GM21390 (cell line): ENCODE measurements around the gene MSX1.

Source experiments
- ATAC-seq: cut with Tn5 transposase; IDR thresholded peaks from one replicate; pipeline ENCODE4 v1.9.1; 2021; ENCODE audit not compliant: unreplicated experiment

The MSX1 gene

DNA sequence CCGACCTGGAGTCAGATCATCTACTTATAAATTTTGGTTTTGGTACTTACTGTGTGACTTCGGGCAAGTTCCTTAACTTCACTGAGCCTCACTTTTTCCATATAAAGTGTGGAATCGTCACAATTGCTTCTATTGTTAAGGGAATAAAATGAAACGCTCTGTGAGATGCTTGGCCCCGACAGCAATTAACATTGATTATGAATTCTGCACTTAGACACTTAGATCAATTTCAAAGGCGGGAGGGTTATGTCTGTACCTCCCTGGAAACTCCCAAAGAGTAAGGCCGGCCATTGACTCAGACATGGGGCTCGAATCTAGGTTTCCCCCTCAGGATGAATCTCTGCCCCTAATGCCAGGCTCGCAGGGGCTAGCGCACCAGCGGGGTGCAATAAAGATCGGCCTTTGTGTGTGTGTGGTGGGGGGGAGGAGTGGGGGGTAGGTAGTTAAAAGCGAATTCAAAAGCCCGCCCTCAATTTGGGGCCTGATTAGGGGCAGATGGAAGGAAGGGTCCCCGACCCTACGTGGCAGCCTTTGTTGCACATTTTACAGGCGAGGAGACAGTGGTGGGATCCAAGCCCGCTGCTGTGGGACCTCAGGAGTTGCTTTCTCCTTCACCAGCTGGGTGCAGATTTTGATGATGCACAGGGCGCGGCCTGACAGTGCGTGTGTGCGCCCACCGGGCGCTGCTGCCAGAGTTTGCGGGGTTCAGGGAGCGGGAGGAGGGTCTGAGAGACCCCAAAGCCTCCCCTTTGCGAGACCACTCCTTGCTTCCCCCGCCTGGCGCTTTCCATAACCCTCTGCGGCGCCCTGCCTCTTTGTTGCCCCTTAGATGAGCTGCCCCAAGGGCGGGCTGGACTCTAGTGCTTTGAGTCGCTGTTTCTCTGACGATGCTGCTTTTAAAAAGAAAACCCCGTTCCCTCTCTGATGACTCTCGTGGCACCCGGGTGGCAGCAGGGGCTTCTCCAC, 9.6 kb downstream of the MSX1 start:
- no peak for ATAC-seq

DNA sequence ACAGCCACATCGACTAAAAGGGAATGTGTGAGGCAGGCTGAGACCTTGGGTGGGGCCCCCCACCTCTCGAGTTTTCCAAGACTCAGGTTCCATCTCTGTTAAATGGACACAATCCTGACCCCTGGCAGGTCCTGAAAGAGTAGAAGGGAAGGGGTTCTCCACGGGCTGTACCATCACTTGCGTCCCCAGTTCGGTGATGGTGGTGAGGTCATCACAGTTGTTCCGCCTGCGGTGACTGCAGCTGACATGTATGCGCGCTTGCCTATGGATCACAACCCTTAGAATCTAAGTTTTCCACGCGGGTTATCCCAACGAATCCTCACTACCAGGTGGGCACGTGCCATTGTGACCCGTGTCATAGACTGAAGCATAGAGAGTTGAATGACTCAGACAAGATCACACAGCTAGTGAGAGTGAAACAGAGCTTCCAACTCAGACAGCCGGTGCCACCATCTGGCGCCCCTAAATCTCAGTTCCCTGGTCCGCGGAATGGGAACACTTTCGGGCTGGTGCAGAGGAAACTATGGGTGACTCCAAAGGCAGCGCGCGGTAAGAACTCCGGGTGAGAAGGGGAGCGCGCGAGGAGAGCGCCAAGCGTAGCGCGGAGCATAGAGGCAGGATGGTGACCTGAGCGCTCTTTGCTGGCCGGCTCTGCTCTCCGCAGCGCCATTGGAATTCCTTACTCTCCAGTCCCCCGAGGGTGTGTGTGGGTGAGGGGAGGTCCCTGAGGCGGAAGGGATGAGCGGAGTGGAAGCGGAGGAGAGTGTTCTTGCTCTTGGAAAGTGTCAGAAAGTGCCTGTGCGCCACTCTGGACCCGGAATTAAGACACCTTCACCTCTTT, 10.5 kb downstream of the MSX1 start:
- no peak for ATAC-seq

DNA sequence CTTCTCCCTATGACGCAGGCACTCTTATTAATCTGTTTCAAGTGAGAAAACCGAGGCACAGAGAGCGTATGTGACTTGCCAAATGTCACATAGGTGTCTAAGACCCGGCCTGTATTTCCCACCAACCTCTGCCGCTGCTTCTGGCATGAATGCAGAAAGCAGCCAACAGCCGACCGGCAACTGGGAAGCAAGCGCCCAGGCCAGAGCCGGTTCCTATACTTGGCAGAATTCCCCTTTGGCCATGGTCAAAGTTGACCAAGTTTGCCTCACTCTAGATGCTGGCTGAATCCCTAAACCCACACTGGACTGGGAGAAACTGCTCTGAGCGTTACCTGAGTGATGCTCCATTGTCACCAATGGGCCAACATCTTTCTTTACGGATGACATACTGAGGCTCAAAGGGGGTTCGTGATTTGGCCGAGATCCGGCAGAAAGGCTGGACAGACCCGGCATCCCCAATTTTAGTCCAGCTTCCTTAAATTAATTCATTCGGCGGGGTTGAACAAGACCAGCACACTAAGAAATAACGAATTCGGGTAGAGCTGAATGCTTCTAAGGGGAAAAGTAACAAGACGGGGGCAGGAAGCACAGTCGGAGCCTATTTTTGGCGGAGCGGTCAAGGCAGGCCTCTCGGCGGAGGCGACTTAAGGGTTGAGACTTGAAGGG, 11.2 kb downstream of the MSX1 start:
- no peak for ATAC-seq

DNA sequence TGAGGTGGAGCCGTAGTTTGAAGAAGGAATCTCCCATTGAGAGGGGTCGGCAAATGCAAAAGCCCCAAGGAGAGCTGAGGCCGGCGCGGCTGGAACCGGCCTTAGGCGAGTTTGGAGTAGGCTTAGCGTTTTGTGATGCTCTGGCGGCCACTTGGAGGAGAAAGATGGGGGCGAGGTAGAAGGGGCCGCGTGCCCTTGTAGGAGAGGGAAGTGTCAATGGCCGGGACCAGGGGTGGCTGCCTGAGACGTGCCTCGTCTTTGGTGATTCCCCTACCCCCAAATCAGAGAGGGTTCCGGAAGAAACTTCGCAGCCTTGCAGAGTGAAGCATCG, 11.7 kb downstream of the MSX1 start:
- no peak for ATAC-seq

DNA sequence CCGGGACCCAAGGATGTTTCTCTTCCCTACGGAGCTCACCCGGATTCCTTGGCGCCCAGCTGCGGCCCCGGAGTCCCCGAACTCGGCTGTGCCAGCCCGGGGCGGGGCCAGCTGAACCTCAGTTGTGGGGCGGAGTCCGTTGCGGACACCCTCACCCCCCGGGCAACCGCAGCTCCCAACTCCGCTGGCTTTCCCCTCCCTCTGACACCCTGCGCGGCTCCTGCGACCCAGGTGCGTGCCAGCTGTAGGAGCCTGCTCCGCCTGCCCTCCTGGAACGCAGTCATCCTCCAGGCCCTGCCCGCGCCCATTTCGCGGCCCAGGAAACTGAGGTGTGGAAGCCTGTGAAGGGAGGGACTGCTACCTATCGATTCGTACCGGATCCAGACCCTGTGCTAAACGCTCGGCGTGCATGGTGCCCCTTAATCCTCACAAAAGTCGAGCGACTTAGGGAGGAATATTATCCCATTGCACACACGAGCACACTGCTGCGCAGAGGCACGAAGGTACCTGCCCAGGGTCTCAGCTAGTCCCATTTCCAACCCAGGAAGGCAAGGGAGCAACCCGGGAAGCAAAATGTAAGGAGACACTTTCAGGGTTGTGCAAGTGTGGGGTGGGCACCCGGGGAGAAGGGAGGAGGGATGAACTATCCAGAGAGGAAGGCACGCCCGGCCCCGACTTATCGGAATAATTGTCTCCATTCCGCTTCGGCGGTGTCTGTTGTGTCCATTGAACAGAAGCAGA, 12.3 kb downstream of the MSX1 start:
- ATAC-seq, result no peak

DNA sequence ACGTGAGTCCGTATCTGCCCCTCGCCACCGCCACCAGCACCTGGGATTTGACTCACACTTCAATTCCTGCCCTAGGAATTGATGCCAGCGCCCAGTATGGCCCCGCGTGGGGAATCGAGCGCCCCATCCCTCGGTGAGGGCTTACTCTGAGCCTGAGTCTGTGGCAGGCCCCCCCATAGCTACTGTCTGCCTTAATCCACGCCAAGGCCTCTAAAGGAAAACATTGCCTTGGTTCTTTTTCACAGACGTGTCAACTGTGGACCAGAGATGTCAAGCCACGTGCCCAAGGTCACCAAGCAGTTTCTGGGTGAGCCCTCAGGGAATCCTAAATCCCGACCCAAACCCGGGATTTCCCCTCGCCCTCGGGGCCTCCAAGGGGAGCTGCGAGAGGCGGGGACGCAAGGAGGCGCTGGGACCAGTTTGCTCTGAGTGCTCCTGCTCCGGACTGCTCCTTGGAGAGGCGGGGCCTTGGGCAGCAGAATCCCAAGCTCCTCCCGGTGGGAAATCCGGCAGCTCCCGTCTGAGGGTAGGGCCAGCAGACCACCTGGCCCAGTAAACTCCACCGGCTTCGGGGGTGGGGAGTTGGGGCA, 12.9 kb downstream of the MSX1 start:
- ATAC-seq, result no peak

DNA sequence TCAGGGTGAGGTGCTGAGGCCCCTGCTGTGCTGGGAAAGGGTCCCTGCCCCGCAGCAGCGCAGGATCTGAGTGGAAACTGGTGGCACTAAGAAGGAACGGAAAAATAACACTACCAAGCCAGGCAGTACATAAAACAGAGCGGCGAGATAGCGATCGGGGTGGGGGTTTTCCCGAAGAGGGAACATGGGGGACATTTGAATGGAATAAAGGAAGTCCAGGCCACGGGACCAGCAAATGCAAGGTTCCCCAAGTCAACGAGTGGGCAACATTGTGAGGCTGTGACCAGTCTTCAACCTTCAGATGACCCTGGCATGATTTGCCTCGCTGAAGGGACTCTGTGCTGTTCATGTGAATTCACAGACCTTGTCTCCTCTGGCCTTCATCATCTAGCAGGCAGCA, 13.7 kb downstream of the MSX1 start:
- ATAC-seq, result no peak

DNA sequence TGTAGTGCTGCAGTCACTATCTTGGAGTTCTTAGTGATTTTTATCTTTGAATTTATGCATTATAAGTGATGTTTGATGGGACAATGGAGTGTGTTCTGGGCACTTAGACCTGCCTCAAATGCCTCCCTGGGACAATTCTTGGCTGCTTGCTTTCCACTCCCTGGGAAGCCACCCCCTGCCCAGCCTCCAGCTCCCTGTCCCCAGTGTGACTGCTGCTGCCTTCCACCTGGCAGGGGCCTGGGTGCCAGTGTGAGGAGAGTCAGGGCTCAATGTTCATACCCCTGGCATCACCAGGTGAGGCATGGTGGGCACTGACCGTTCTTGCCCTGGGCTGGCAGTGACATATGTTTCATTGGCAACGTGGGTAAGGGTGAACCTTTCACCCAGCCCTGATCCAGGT, 14.8 kb downstream of the MSX1 start:
- no peak for ATAC-seq

DNA sequence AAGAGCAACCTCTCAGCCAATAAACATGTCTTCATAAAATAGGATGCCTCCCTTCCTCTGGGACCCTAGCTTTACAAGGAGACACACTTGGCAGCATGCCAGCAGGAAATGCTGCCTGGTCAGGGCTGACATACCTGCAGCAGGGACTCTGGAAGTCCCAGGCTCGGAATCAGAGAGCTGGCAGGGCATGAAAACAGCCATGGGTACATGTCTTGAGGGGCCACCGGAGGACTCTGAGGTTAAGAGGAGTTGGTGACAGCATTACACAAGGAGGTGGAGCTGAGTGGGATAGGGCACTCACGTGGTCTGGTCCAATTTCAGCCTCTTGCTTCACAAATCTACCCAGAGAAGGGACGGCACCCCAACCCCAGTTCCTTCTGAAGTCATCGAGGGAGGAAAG, 15.7 kb downstream of the MSX1 start:
- ATAC-seq, result no peak

DNA sequence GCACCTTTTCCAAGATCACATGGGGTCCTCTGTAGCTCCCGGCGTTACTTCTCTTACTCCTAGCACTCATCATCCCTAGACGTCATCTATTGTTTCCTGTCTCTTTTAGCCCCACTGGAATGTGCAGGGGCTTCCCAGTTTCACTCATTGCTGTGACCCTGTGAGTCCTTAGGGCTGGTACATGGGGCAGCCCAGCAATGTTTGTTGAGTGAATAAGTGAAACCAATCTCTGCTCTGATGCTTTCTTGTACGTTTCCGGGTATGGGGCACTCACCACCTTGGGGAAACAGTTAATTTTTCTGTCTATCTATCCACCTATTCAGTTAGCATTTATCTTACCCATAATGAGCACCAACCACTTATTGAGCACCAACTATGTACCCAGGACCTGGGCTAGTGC, 16.1 kb downstream of the MSX1 start:
- no peak for ATAC-seq

DNA sequence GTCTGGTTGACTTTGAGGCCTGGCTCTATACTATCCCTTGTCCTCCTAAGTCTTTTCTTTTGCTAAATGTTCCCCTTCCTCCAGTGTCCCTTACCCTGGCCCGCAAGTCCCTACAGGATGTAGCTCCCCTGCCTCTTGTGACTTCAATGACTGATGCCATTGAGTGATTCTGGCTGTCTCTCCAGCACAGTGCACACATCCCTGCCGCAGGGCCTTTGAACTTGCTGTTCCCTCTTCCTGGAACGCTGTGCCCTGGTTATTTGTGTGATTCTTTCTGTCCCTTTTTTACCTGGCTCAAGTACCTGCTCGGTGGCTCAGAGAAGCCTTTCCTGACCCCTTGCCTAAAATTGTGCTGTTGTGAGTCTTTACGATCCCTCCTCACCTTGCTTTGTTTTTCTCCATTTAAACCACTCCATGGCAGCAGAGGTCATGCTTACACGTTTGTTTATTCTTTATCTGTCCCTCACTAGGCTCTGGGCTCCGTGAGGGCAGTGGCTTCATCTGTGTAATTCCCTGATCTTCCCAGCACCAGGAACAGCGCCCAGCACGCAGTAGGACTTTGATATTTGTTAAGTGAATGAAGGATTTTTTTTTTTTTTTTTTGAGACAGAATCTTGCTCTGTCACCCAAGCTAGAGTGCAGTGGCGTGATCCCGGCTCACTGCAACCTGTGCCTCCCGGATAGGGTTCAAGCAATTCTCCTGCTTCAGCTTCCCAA, 17.6 kb downstream of the MSX1 start:
- ATAC-seq, result no peak

DNA sequence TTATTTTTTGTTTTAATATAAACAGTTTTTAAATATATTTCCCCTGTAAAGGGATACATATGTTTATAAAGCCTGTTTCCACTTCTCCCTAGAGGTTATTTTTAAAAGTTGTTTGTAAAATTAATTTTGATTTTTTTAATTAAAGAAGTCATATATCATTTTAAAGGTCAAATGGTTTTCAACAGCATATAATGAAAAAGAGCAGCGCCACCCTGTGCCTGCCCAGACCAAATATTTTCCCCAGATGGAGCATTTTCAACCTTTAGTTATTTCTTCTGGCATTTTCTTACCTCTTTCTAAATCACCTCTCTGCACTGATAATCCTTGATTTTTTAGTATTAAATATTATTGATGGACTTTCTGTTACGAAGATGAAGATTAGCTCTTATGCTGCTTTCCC, 21.0 kb downstream of the MSX1 start:
- ATAC-seq, result no peak

DNA sequence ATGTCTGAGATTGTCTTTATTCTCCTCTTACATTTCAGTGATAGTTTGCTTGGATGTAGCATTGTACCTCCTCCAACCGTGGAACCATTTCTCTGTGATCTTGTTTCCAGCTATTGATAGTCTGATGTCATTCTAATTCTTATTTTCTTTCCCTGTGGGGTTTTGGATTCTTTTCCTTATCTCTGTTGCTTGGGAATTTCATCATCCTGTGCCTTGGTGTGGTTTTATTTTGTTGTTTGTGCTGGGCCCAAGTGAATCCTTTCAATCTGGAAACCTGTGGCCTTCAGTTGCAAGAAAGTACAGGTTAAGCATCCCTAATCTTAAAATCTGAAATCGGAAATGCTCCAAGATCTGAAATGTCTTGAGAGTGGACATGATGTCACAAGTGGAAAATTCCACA, 22.0 kb downstream of the MSX1 start:
- ATAC-seq, result no peak

DNA sequence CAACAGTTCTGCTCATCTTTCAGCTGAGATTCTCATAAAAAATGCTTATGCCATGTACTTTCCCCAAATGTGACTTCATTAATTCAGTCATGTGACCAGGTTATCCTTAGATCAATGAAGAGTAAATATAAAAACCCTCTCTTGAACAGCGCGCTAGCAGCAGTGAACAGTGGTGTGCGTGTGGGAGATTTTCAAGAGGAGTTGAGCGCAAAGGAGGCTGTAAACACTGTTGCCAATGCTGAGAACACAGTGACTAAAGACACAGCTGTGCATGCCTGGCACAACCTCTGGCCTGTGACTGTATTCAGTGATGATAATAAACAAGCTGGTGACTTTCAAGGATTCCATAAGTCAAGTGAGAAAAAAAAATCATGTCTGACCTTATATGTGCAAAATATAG, 25.1 kb downstream of the MSX1 start:
- ATAC-seq, result no peak

DNA sequence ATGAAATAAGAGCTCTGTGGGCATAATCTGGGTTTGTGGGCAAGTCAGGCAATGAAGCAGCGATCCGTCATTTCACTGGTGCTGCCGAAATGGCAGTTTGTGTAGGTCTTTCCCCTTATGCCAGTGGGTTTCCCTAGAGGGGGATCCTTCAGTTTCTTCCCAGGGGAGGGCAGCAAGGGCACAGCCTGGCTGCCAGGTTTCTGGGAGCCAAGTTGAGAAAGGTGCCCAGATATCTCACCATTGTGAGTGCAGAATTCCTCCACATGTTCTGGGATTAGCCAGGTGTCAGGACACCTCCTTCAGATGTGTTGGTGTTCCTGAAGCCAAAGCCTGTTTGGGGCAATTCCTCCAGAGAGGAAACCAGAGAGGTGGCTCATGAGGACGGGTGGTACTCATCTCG, 28.0 kb downstream of the MSX1 start:
- ATAC-seq, result no peak

DNA sequence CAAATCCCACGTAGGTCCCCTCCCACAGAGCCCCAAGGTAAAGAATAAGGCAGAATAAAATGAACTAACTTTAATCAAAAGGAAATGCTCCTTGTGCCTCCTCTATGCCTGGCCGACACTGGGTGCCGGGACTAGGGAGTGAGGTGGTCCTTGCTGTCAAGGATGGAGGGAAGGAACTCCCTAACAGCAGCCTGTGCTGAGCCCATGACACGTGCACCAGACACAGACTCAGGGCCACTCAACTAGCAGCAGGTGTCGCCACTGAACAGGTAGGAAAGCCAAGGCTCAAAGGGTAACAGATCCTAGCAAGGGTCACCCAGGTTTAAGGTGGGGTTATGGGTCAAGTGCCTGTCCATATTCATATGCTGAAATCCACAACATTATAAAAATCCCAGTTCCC, 29.2 kb downstream of the MSX1 start:
- no peak for ATAC-seq

DNA sequence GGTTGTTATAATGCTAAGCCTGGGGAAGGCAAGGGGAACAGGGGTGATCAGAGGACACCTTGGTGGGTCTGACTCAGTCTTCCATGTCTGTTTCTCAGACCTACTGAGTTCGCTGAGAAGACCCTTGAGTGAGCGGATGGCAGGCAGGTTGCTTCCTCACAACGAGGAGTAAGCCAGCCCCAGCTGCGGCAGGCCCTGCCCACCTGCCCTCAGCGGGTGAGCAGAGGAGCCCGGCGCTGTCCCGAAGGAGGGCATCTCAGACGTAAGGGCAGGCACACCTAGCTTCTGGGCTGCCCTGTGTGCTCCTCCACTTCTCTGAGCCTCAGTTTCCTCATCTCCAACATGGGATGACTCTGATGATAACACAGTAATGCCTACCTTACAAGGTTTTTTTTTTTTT, 30.3 kb downstream of the MSX1 start:
- ATAC-seq, result no peak

DNA sequence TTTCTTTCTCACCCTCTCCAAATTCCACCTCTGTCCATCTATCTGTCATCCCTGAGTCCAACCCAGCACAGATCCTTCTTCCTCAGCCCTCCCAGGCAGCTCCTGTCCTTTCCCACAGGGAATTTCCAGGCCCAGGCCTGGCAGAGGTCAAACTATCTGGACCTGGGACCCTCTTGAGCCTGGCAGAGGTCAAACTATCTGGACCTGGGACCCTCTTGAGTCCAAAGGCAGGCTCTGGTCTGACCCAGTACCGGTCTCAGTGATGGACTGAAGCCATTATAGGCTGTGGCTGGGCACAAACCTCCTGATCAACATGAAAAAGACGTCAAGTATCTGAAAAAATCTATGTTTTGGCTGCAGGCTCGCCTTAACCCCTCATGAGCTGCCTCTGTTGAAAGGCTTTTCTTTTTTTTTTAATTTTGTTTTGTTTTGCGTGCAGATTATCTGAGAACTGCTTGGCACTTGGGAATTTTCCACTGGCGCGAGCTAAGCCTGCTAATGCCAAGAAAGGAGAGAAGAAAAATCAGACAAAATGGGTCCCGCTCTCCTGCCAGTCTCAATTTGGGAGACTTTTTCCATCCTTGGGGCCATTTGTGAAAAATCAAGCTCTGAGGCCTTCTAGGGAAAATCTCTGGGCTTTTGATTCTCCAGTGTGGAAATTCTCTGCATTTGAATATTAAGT, 31.2 kb downstream of the MSX1 start:
- ATAC-seq, result no peak

DNA sequence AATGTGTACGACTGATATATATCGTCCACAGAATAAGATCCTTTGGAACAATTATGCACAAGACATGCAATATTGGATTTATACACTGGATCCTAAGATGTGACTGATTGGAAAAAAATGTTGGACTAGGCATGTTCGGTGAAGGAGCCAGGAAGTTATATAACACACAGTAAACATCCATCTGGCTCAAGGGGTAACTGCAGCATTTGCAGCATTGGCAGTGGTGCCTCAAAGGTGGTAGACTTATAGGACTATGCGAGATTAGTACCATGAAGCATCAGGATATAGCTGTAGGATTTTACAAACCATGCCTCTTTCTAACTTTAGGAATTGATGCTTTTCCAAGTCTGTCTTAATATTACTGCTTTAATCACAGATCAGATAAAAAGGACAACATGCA, 34.3 kb downstream of the MSX1 start:
- no peak for ATAC-seq
